Measurements from ENCODE around the gene ASB10. TPM values are rescaled to one million over a fixed set of nuclear protein-coding genes. Genes with fewer than 3 reads are reported as not detected.

Gene ASB10
- total and polyA plus RNA-seq, 2 donors (not counting 1 experiment from before 2014, with no cell fraction given): not detected

GRCh38 chr7:151143261-151144015 lies 43.6 kb downstream of the ASB10 start:
- CTCF ChIA-PET: interaction anchor here (1.0 kb wide), 1 partner anchor 20 kb away, joined by 4 read pairs; no protein-coding TSS in a partner anchor
- H3K27ac ChIP-seq (ENCODE audit: low read length in 2 of 2): no peak overlapping the region
- POLR2A ChIA-PET: no interaction called here
- no peak for ATAC-seq (ENCODE audit: low read depth)
- no peak overlapping the region for H3K4me2 ChIP-seq (replicated peaks; ENCODE audit: low read depth, low read length, poor library complexity, severe bottlenecking)
- H3K27me3 ChIP-seq (replicated peaks in 1 of 4; ENCODE audit: control extremely low read depth in 1 of 4, control insufficient read depth in 3 of 4, insufficient read depth in 4 of 4, low read length in 3 of 4): peaks cover 0 to 6% (median 0%) of the 10 kb centered on the region in 4 experiments
- H3K4me1 Mint-ChIP-seq: no peaks in the 10 kb centered on the region
- no peaks in the 10 kb centered on the region for H3K4me1 ChIP-seq (ENCODE audit: control insufficient read depth in 2 of 2, insufficient read depth in 2 of 2, low read length in 2 of 2)
- H3K9me3 Mint-ChIP-seq (ENCODE audit: insufficient read depth): no peaks in the 10 kb centered on the region
- no peaks in the 10 kb centered on the region for H4K20me1 ChIP-seq (ENCODE audit: control insufficient read depth, insufficient read depth, low read length, poor library complexity, severe bottlenecking)
- no peaks in the 10 kb centered on the region for H3K9me3 ChIP-seq (ENCODE audit: control extremely low read depth in 1 of 3, control insufficient read depth in 2 of 3, insufficient read depth in 1 of 3, low read length in 2 of 3)
- H3K79me2 ChIP-seq (ENCODE audit: control insufficient read depth, insufficient read depth, low read length): no peaks in the 10 kb centered on the region
- WGBS (ENCODE audit: insufficient coverage): 83% methylated on average over 19 of the region's 25 CpGs
- H3K27me3 Mint-ChIP-seq: peaks cover 6% of the 10 kb centered on the region
- no peaks in the 10 kb centered on the region for H3K36me3 ChIP-seq (replicated peaks in 1 of 2; ENCODE audit: control extremely low read depth in 1 of 2, control insufficient read depth in 1 of 2, extremely low read depth in 1 of 2, insufficient read depth in 2 of 2, low read length in 1 of 2)
- H2AFZ ChIP-seq (ENCODE audit: insufficient read depth, low read depth, low read length, poor library complexity, severe bottlenecking): no peak overlapping the region
- TF ChIP-seq, protein P1, sequence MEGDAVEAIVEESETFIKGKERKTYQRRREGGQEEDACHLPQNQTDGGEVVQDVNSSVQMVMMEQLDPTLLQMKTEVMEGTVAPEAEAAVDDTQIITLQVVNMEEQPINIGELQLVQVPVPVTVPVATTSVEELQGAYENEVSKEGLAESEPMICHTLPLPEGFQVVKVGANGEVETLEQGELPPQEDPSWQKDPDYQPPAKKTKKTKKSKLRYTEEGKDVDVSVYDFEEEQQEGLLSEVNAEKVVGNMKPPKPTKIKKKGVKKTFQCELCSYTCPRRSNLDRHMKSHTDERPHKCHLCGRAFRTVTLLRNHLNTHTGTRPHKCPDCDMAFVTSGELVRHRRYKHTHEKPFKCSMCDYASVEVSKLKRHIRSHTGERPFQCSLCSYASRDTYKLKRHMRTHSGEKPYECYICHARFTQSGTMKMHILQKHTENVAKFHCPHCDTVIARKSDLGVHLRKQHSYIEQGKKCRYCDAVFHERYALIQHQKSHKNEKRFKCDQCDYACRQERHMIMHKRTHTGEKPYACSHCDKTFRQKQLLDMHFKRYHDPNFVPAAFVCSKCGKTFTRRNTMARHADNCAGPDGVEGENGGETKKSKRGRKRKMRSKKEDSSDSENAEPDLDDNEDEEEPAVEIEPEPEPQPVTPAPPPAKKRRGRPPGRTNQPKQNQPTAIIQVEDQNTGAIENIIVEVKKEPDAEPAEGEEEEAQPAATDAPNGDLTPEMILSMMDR (IDR thresholded peaks at IDR 0.05): no peak
- TF ChIP-seq EZH2 (IDR thresholded peaks at IDR 0.05; ENCODE audit: borderline replicate concordance, insufficient read depth, low read depth, low read length, poor library complexity, severe bottlenecking): no peak
- H3K27ac Mint-ChIP-seq: no peak overlapping the region
- H3K4me3 Mint-ChIP-seq: no peak overlapping the region
- H3K4me3 ChIP-seq (ENCODE audit: control extremely low read depth in 1 of 5, extremely low read depth in 1 of 5, insufficient read depth in 1 of 5, low read depth in 2 of 5, low read length in 4 of 5): no peak overlapping the region
- intact Hi-C loops (cut with micrococcal nuclease): no loop called here
- H3K9ac ChIP-seq (ENCODE audit: low read length): no peak overlapping the region
- DNase-seq: no peak

DNA sequence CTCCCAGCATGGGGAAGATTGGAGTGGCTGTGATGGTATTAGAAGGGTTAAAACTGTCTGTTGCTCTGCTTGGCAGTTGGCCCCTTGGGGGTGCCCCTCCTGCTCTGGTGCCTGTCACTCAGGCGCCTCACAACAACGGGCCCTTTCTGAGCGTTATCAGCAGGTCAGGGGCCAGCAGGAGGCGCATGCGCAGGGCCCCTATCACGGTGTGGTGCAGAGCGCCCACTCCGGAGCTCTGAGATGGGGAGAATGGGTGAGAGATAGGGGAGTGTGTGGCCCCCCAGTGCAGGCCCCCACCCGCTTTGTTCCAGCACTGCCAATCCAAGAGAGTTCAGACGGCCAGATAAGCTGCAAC lies 44.4 kb downstream of the ASB10 start:
- no peaks in the 10 kb centered on the region for H3K9me3 Mint-ChIP-seq (ENCODE audit: insufficient read depth)
- intact Hi-C loops (cut with micrococcal nuclease): no loop called here
- DNase-seq (no peak), ATAC-seq (ENCODE audit: low read depth) (no peak)
- Histone ChIP-seq H3K27me3 (replicated peaks in 1 of 4; ENCODE audit: control extremely low read depth in 1 of 4, control insufficient read depth in 3 of 4, insufficient read depth in 4 of 4, low read length in 3 of 4) (peaks cover 0 to under 1% (median 0%) of the 10 kb centered on the region in 4 experiments), H3K9ac (ENCODE audit: low read length) (no peak overlapping the region), H3K36me3 (replicated peaks in 1 of 2; ENCODE audit: control extremely low read depth in 1 of 2, control insufficient read depth in 1 of 2, extremely low read depth in 1 of 2, insufficient read depth in 2 of 2, low read length in 1 of 2) (no peaks in the 10 kb centered on the region), H4K20me1 (ENCODE audit: control insufficient read depth, insufficient read depth, low read length, poor library complexity, severe bottlenecking) (no peaks in the 10 kb centered on the region), H2AFZ (ENCODE audit: insufficient read depth, low read depth, low read length, poor library complexity, severe bottlenecking) (no peak overlapping the region), H3K4me1 (ENCODE audit: control insufficient read depth in 2 of 2, insufficient read depth in 2 of 2, low read length in 2 of 2) (no peaks in the 10 kb centered on the region), H3K4me3 (ENCODE audit: control extremely low read depth in 1 of 5, extremely low read depth in 1 of 5, insufficient read depth in 1 of 5, low read depth in 2 of 5, low read length in 4 of 5) (no peak overlapping the region), H3K4me2 (replicated peaks; ENCODE audit: low read depth, low read length, poor library complexity, severe bottlenecking) (no peak overlapping the region), H3K27ac (ENCODE audit: low read length in 2 of 2) (no peak overlapping the region), H3K9me3 (ENCODE audit: control extremely low read depth in 1 of 3, control insufficient read depth in 2 of 3, insufficient read depth in 1 of 3, low read length in 2 of 3) (no peaks in the 10 kb centered on the region), H3K79me2 (ENCODE audit: control insufficient read depth, insufficient read depth, low read length) (no peaks in the 10 kb centered on the region)
- H3K4me1 Mint-ChIP-seq: no peaks in the 10 kb centered on the region
- H3K27me3 Mint-ChIP-seq: peaks cover 6% of the 10 kb centered on the region
- no peak overlapping the region for H3K27ac Mint-ChIP-seq
- no peak overlapping the region for H3K4me3 Mint-ChIP-seq
- 82% methylated on average over 8 of the region's 10 CpGs for WGBS (ENCODE audit: insufficient coverage)
- ChIA-PET POLR2A (no interaction called here), CTCF (interaction anchor here (1.0 kb wide), 1 partner anchor 19 kb away, joined by 4 read pairs; no protein-coding TSS in a partner anchor)
- TF ChIP-seq, protein P1 (IDR thresholded peaks at IDR 0.05): no peak
- no peak for TF ChIP-seq EZH2 (IDR thresholded peaks at IDR 0.05; ENCODE audit: borderline replicate concordance, insufficient read depth, low read depth, low read length, poor library complexity, severe bottlenecking)
